GM18861 (cell line): ENCODE data around the gene BRD3.
"Not testable (repeated sequence)": the region's sequence is repeated elsewhere in the genome, so short reads cannot be mapped to it uniquely, and the experiment has no call there.

Source experiments
- ATAC-seq: cut with Tn5 transposase; IDR thresholded peaks from one replicate; pipeline ENCODE4 v1.9.1; 2021; ENCODE audit not compliant: unreplicated experiment

The BRD3 gene

DNA sequence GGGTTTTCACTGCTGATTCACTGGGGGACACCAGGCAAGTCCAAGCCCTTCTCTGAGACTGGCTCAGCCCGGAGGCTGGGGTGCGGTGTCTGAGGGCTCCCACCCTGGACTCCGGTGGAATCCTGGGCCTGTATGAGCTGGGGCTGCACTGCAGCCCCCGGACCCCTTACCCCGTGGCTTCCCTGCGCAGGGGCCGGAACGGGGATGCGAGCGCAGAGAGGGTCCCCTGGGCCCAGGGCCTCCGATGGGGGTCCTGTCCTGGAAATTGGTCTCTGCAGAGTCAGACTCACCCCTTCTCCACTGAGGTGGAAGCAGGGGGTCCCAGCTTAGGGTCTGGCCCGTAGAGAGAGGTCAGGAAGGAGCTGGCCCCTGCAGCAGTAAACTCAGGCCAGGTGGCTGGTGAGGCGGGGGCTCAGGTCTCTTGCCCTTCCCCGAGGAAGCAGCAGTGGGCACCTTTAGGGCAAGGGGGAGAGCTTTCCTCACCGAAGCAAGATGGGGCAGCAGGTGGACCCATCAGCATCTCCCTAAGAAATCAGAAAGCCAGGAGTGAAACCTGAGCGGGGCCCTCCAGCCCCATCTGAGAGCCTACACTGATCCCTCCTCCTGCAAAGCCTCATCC, 74.1 kb downstream of the BRD3 start:
- no peak for ATAC-seq

DNA sequence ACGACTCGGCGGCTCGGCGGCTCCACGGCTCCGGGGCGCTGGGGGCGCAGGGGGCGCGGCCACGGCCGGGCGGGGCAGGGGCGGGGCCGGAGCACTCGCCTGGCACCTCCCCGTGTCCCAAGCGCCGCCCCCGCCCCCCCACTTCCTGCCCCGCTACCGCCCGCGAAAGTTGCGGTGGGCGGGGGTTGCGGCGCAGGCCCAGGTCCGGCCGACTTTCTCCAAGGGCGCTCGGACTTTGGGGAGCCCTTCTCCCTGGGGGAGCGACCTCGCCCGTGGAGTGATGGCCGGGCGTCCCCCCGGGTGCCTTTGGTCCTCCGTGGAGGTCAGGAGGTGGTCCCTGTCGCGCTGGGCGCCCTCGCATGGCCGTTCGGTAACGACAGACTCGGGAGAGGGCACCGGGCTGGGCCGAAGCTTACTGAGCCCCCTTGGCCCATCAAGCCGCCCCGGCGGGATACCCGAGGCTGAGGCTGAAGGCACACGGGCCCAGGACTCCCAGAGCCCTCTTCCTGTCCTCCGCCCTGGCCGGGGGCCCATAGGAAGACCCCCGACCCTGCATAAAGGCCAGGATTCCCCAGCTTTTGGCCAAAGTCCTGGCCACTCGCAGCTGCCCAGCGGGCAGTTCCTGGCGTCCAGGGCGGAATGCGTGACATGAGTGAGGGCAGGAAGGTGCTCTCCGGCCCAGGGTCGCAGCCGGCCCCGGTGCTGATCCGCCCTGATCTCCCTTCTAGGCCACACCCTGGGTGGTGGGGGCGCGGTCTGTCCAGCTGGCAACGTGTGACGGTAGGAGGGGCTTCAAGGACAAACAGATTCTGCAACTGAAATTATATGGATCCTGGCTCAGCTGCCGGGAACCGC, 74.8 kb downstream of the BRD3 start:
- ATAC-seq = peak; percentile 21

- ATAC-seq = peak; percentile 45
These were observed 75.7 kb downstream of the BRD3 start, which contains the start of gene VAV2 for GRCh38 chr9:133991964-133992779. VAV2 (minus strand) TSS chr9:133992324; CDS start chr9:133992278, 46 bp downstream.

- peak; percentile 4 for ATAC-seq
These were observed 76.5 kb downstream of the BRD3 start for GRCh38 chr9:133991214-133991921.

GRCh38 chr9:133990366-133991213, 77.2 kb downstream of the BRD3 start:
- ATAC-seq = no peak

DNA sequence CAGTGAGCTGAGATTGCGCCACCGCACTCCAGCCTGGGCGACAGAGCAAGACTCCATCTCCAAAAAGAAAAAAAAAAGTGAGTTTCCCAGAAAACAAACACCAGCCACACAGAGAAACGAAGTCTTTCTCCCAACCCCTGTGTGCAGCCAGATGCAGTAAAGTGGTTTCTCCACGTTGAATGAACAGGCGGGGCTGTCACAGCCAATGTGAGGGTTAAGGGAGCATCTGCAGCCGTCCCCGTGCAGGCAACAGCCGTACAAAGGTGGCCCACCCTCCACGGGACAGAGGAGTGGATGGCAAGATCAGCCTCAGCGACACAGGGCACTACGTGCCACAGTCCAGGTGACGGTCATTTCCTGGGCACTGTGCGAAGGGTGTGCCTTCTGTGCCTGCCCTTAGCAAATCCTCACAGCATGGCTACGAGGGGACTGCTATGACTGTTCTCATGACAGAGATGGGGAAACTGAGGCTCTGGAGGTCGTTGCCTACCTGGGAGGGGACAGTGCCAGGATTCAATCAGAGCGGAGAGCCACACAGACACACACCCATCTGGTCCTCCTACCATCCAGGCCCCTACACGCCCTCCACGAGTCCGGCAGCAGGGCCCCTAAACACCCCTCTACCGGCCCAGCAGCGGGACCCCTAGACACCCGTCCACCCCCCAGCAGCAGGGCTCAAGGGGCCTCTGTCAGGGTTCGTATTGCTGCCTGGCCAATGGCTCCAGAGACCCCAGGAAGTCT, 78.0 kb downstream of the BRD3 start:
- ATAC-seq = no peak

- ATAC-seq = not testable (repeated sequence)
These were observed 79.1 kb downstream of the BRD3 start for GRCh38 chr9:133988771-133989170.

DNA sequence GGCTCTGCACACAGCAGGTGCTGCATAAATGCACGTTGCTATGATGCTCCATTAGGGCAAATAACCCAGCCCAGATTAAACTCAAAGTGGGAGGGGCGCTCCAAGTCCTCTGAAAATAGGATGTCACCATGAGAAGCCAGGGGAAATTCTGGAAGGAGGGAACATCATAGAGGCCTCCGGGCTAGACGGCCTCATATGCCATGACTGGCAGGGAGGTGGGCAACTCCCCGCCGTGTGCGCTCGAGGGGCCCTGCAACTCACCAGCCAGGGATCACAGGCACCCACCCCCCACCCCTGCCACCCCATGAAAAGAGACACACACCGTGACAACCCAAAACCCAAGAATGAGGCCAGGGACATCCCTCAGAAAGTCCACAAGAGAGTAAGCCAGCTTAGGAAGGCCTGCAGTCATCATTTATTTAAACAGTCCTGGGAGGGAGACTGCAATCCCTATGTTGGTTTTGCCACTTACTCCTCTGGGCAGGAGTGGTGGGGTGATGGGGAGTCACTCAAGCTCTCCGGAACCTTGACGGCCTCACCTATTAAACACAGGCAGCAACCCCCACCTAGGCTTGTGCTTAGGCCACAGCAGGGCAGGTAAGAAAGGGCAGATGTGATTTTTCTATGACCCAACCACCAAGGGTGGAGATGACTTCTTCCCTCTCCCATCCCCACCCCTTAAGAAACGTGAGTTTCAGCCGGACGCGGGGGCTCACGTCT, 79.7 kb downstream of the BRD3 start:
- ATAC-seq = no peak

DNA sequence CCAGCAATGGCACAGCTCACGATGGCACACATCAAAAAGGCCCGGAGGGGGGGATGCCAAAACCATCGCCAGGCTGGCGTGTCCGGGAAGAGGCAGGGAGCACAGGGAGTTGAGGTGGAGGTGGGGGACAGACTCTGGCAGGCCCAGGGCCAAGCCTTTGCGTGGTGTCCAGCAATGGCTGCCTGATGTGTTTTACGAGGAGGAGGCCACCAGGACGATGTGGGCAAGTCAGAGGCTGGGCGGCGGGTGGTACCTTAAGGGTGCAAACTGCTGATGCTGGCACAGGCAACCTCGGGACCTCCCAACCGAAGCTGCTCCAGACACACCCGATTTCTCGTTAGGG, 80.4 kb downstream of the BRD3 start:
- ATAC-seq = no peak

DNA sequence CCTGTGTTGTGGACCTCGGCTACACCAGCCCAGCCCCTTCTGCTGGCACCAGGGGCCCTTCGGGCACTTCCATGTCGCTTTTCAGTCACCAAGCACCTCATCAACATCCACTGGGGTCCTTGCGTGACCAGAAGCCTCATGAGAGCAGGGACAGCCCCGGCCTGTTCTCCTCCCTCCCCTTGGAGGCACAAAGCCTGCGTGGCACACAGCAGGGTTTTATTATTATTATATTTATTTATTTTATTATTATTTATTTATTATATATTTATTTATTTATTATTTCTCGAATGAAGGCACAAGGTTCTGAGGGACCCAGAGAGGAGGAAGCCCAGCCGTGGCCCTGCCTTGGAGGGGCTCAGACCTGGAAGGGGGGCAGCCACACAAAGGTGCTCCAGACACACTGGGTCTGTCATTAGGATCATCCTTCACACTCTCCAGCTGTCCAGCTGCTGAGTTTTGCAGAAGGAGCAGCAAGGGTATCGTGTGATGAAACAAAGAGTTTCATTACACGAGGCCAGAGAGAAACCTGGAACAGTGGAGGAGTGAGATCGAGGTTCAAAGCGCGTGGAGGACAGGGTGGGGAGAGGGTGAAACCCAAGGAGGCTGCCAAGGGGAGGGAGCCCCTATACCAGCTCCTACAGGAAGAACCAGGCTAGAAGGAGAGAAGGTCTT, 80.9 kb downstream of the BRD3 start:
- no peak for ATAC-seq

GRCh38 chr9:133986061-133986460, 81.8 kb downstream of the BRD3 start:
- ATAC-seq = no peak

DNA sequence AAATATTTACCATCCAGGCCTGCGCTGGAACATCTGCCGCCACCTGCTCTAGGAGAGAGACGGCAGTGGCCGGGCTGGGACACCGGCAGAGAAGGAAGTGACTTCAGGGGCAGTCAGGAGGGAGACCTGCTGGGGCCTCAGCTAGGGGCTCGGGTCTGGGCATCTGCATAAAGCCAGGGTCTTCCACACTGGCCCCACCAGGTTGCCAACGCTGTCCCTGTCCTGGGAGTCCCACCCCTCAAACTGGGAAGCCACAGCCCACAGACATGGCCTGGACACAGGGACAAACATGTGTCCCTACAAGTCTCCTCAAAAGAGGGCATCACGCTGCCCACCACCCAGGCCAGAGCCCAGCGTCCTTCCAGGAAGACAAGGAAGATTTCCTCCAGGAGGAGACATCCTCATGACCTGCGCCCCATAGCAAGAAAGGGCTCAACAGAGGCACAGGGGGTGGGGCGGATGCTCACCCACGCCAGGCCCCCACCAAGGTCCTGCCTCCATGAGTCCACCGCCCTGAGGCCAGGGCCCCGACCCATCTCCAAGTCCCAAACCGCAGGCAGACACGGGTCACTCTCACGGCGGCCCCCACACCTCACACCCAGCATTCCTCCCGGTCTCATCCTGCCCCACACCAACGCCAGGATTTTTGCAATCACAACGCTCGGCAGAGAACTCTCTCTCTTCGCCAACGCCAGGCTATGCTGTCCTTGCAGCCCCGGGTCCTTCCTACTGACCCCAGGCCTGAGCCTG, 84.7 kb downstream of the BRD3 start:
- no peak for ATAC-seq

GRCh38 chr9:133981958-133982681, 85.7 kb downstream of the BRD3 start:
- no peak for ATAC-seq

DNA sequence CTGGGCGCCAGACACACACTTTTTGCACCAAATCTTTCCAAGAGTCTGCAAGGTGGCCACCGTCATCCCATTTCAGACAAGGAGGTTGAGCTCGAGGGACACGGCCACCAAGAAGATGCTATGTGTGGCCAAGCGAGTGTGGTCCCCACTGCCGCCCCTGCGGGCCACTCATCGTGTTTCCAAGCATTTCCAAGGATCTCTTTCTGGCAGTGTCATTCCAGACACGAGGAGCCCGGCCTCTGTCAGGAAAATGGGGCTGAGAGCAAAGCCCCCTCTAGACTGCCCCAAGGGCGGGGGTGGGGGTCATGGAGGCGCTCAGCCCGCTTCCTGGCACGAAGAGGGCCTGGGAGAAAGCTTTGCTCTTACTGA, 86.3 kb downstream of the BRD3 start:
- ATAC-seq = no peak

DNA sequence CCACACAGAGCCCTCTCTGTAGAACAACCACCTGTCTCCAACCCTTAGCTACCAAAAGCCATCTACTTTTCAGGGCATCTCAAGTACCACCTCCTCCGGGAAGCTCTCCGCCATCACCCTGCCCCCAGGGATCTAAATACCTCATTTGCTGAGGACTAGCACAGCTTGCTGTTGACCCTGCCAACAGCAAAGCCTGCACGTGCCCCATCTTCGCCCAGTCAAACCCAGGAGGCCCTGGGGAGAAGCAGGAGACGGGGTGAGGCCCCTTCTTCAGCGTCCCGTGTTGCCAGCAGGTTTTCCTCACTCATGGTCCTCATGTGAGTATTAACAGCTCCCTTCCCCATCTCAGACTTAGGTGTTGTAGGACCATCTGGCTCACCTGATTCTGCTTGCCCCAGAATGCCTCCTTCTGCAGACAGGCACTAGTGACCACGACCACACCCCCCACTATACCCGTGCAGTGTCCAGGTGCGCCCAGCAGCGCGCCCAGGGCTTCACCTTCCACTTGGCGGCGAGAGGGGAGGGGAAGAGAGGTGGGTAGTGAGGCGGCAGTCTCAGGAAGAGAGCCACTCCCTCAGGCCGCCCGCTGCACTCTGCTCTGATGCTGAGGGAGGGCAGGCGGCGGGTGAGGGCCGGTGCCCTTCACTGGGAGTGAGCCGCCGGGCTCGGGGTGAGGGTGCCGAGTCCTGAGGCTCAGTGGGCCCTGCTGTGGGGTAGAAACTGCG, 86.8 kb downstream of the BRD3 start:
- no peak for ATAC-seq
